Anterior cingulate cortex (tissue), 58 donors: ENCODE data around the gene SSX4B.
"Not testable (repeated sequence)": the region's sequence is repeated elsewhere in the genome, so short reads cannot be mapped to it uniquely, and the experiment has no call there.

Source experiments
- DNase-seq, 58 donors: peaks; one replicate each; lab custom pipeline; 2025; lab: John Stamatoyannopoulos, UW

Gene SSX4B

DNA sequence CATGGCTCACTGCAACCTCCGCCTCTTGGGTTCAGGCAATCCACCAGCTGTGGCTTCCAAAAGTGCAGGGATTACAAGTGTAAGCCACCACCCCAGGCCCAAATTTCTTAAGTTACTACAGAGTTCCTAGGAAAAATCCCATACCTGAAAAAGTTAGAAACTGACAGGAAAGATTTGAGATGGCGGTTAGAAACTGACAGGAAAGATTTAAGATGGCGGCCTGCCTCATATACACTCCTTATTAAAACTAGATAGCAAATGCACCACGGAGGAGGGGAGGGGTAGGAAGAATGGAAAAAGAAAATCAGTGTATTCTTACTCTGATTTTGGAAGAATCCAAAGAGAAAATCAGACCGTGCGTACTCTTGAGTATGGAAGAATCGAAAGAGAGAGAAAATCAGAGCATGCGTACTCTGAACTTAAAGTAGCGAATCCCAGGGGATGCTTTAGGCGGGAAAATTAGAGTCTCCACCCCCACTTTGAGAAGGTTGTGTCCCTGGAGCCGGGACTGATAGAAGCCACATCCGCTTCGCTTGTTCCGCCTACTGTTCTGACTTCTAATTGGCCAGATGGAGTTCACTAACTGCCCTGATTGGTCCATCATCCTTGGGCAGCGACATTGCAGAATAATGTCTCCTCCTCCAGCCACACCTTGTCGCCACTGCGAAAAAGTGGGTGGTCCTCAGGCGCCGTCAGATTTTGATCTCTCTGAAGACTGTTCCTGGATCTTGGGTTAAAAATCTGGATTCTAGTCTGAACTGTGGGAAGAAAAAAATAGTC is 55.3 kb downstream of the SSX4B start, which contains the start of gene SSX3:
SSX3 (minus strand) TSS at position 389 of the 780 bp plus-strand sequence. CDS start 1,454 bp downstream, outside the sequence.
- not testable (repeated sequence) for DNase-seq
